Adipose tissue (tissue), 3 donors: ENCODE measurements around the gene CARS2. TPM values are rescaled to one million over a fixed set of nuclear protein-coding genes. Genes with fewer than 3 reads are reported as not detected.
A peak's percentile ranks its signal among the peaks of the same experiment; 100 is the strongest.
"Not testable (repeated sequence)": the region's sequence is repeated elsewhere in the genome, so short reads cannot be mapped to it uniquely, and the experiment has no call there.

ENCODE experiments used
- H3K27ac ChIP-seq: one replicate; pipeline ENCODE4 v1.5.1; 2013; ENCODE audit warnings: low read depth, low read length
- WGBS, 3 donors: extraction: QIAGEN DNeasy Blood & Tissue Kit; methylation state at CpG; one replicate each; pipeline ENCODE4 v1.1.7; 2013; 5-methylcytosine and 5-hydroxymethylcytosine counted together
- polyA plus RNA-seq, 3 donors: library from polyadenylated mRNA; stranded (reverse); fragments of 200-250 nt; gene quantifications; one replicate each; pipeline ENCODE4 v1.2.3, GENCODE V29; 2013
- donor health status: healthy with polysubstance abuse.
- donor health status: Bipolar disorder and iron deficiency.
- donor health status: healthy.

CARS2 gene
- polyA plus RNA-seq: 10 to 100 TPM; 28.1 to 50.5 (median 43.1) TPM

DNA sequence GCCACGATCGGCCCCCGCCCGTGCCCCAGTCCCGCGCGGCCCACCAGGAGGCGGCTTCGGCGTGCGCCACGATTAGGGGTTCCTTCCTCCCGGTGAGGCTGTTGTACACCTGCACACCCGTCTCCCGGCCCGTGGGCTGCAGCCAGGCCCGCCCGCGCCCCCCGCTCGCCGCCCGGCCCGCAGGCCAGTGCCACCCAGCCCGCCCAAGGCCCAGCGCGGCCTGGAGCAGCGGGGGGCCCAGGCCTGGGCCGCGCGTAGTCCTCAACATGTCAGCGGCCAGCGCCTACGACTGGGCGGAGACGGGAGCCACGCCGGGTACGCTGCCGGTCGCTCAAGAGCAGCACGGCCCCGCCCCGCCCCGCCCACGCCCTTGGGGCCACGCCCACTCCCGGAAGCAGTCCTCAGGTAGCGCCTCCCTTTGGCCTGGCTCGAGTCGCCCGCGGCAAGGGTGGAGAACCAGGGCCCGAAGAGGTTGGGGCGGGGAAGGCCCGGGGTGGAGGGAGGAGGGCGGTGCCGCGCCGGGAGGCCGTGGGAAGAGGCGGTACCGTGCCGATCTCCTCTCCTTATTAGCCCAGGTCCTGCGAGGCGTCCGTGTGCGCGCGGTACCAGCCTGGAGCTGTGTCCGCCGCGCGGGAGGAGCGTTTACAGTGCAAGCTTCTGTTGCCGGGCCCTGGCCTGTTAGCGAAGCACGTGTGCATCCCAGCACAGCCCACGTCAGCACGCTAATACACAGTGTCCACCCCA is at the start of gene CARS2:
TSS of gene CARS2 (minus strand) at position 291 of the 744 bp plus-strand sequence. CDS start at position 268, 23 bp downstream.
- WGBS, 3 donors: 0 to 1% (median 1%) methylated on average over 57 to 80 of the region's 80 CpGs
- H3K27ac ChIP-seq: peak within 1 kb of the TSS; percentile 52

GRCh38 chr13:110748271-110748670 is 42.4 kb upstream of the CARS2 start:
- H3K27ac ChIP-seq: no peak overlapping the region
- WGBS, 3 donors: 71 to 79% (median 76%) methylated on average over 4 of the region's 4 CpGs

- WGBS, 3 donors: 33 to 90% (median 81%) methylated on average over 1 of the region's 1 CpG
Observed at GRCh38 chr13:110746438-110746837, 40.5 kb upstream of the CARS2 start.

GRCh38 chr13:110743687-110744086 is 37.8 kb upstream of the CARS2 start:
- H3K27ac ChIP-seq: no peak overlapping the region
- WGBS, 3 donors: 65 to 86% (median 81%) methylated on average over 1 of the region's 1 CpG

More at GRCh38 chr13:110746438-110746837, 40.5 kb upstream of the CARS2 start:
- H3K27ac ChIP-seq: no peak overlapping the region

- H3K27ac ChIP-seq: no peak overlapping the region
Observed at GRCh38 chr13:110737555-110737954, 31.6 kb upstream of the CARS2 start.

- whole genome bisulfite sequencing, 3 donors: 90 to 92% (median 91%) methylated on average over 5 of the region's 5 CpGs
Observed at GRCh38 chr13:110734561-110734960, 28.6 kb upstream of the CARS2 start.

GRCh38 chr13:110731072-110731471 is 25.2 kb upstream of the CARS2 start:
- no peak overlapping the region for H3K27ac ChIP-seq
- whole genome bisulfite sequencing, 3 donors: 96 to 99% (median 98%) methylated on average over 3 of the region's 3 CpGs

More at GRCh38 chr13:110734561-110734960, 28.6 kb upstream of the CARS2 start:
- H3K27ac ChIP-seq: no peak overlapping the region

GRCh38 chr13:110726726-110727125 is 20.8 kb upstream of the CARS2 start:
- no peak overlapping the region for H3K27ac ChIP-seq
- 67 to 85% (median 72%) methylated on average over 9 of the region's 9 CpGs for WGBS, 3 donors

DNA sequence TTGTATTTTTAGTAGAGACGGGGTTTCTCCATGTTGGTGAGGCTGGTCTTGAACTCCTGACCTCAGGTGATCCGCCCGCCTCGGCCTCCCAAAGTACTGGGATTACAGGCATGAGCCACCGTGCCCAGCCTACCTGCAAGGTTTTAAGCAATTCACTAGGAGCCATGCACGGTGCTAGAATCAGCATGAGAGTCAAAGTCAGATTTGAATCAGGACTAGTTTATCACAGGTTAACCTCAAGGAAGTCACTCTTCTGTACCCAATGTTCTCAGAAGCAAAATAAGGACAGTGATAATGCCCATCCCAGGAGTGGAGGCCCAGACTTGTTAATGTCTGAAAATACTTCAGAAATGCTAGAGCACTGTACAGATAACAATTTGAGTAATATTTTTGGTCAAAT is 20.2 kb upstream of the CARS2 start:
- WGBS, 3 donors: 90 to 96% (median 95%) methylated on average over 6 of the region's 6 CpGs
- not testable (repeated sequence) for H3K27ac ChIP-seq

- H3K27ac ChIP-seq: no peak overlapping the region
- 72 to 77% (median 74%) methylated on average over 8 of the region's 8 CpGs for WGBS, 3 donors
Observed at GRCh38 chr13:110723598-110723997, 17.7 kb upstream of the CARS2 start.

GRCh38 chr13:110722971-110723370 is 17.1 kb upstream of the CARS2 start:
- WGBS, 3 donors: 54 to 73% (median 71%) methylated on average over 5 of the region's 5 CpGs
- H3K27ac ChIP-seq: no peak overlapping the region

GRCh38 chr13:110719036-110719710 is 13.3 kb upstream of the CARS2 start:
- WGBS, 3 donors: 98% methylated on average over 61 of the region's 61 CpGs
- no peak overlapping the region for H3K27ac ChIP-seq

DNA sequence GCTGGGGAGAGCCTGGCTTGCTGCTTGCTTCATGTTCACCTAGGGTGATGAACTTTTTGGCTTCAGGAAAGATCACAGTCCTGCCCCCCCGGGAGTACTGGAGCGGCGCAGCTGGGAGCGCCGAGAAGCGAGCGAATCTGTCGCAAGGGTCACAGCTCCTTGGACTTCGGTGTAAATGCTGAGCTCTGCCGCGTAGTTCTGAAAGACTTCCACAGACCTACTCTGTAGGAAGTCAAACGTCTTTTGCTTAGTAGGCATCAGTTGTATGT is 10.3 kb upstream of the CARS2 start:
- 0 to 1% (median 0%) methylated on average over 12 of the region's 12 CpGs for WGBS, 3 donors
- H3K27ac ChIP-seq: peak overlapping the region; percentile 73

- H3K27ac ChIP-seq: peak overlapping the region; percentile 73
- 0 to 1% (median 0%) methylated on average over 72 to 74 of the region's 74 CpGs for WGBS, 3 donors
Observed at GRCh38 chr13:110715395-110716246, 9.7 kb upstream of the CARS2 start.

DNA sequence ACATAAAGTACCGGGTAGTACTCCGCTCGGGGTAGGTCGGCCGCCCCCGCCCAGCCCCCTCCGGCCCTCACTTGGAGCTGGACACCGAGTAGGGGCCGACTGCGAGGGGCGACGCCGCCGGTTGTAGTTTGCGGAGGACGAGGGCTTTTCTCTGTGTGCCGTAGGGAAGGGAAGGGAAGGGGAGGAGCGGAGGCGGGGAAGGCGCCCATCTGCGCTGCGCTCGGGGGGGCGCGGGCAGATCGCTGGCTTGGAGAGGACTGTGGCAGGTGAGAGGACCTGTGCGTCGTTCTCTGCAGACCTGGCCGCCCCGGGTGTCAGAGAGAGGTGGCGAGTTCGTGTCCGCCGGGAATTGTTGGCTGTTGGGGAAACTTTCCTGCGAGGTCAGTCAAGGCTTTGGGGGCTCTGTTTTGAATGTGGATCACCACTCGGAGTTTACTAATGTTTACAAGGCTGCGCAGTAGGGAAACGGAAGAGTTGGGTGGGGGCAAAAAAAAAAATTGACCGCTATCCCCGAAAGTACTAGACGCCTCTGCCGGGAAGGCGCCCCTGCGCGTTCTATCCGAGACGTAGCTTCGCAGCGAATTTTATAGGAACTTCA is 9.0 kb upstream of the CARS2 start:
- WGBS, 3 donors: 0% methylated on average over 47 to 49 of the region's 49 CpGs
- H3K27ac ChIP-seq: peak overlapping the region; percentile 13

DNA sequence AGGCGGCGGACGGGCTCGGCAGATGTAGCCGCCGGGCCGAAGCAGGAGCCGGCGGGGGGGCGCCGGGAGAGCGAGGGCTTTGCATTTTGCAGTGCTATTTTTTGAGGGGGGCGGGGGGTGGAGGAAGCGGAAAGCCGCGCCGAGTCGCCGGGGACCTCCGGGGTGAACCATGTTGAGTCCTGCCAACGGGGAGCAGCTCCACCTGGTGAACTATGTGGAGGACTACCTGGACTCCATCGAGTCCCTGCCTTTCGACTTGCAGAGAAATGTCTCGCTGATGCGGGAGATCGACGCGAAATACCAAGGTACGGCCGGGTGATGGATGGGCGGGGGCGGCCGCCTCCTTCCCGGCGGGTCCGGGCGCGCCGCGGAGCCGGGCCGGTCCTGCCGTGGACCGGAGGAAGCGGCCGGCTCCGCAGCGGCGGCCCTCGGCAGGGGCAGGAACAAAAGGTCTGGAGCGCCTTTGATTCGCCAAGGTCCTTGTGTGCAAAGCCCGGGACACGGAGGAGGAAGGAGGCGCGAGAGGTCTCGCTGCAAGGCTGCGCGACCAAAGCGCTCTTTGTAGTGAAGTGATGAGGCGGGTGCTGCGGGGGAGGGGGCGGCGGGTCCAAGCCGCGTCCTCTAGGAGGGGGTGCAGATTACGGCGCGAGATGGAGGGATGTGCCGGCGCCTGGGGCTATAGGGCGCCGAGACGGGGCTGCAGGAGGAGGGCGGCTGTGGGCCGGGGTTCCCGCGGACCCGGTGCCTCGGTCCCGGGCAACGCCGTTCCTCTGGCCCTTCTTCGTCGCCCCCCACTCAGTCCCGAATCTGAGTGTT is 8.3 kb upstream of the CARS2 start:
- H3K27ac ChIP-seq: peak overlapping the region; percentile 13
- 0 to 1% (median 0%) methylated on average over 70 to 86 of the region's 86 CpGs for WGBS, 3 donors

- WGBS, 3 donors: 0 to 1% (median 1%) methylated on average over 32 to 45 of the region's 45 CpGs
Observed at GRCh38 chr13:110713642-110713952, 7.7 kb upstream of the CARS2 start, which contains the start of gene ING1. TSS of gene ING1 (plus strand) at chr13:110713700. CDS start at chr13:110714150, 450 bp downstream.

More at GRCh38 chr13:110713642-110713952, 7.7 kb upstream of the CARS2 start, which contains the start of gene ING1:
- H3K27ac ChIP-seq: peak within 1 kb of the TSS; percentile 85
